HG03520 (cell line): ENCODE data around the gene TUBB4B.
"Not testable (repeated sequence)": the region's sequence is repeated elsewhere in the genome, so short reads cannot be mapped to it uniquely, and the experiment has no call there.

Source experiments
- ATAC-seq: cut with Tn5 transposase; IDR thresholded peaks from one replicate; pipeline ENCODE4 v1.9.1; 2021; ENCODE audit warnings: mild to moderate bottlenecking, moderate library complexity; ENCODE audit not compliant: unreplicated experiment

Gene TUBB4B

DNA sequence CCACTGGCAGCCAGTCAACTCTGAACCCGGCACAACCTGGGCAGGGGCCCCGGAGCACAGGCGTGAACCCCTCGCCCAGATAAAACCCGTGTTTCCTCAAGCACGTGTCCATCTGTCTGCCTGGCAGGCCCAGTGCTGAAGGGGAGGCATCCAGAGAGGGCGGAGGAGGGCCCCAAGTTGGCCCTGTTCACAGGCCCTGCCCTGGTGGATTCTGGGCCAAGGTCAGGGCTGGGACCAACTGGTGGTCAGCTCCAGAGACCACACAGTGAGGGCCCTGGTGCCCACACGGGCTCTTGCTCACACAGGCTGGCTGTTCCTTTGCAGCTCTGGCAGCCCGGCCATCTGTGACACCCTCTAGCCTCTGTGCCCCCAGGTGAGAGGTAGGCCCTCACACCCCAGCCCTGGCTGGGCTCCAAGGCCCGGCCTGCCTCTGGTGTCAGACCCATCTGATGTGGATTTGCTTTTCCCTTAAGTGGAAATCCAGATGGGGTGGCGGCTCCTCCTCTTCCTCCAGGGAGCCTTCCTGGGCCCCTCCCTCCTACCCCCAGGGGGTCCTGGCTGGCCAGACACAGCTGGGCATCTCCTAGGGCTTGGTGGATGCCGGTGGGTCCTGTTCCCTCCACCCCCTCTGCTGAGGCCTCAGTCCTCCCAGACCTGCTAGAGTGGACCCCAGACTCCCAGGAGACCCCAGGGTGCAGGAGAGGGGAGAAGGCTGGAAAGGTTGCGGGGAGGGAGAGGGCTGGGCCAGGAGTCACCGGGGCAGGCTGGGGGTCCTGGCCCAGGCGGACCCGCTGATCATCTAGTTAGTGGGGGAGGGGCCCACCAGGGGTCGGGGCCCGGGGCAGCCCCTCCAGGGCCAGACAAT lies 9.5 kb downstream of the TUBB4B start:
- no peak for ATAC-seq

DNA sequence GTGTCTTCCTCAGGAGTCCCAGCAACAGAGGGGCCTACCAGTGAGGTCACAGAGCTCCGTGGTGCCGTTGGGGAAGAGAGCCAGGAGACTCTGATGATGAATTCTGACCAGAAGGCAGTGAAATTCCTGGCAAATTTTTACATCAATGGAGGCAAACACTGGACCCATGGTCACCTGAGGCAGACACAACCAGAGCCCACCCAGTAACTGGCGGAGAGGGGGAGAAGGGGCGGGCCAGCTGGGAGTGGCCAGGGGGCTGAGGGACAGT lies 10.0 kb downstream of the TUBB4B start, which contains the start of gene STPG3:
Gene STPG3 (plus strand): TSS at position 93 of the 268 bp plus-strand sequence. CDS start 1 bp downstream, at position 94.
- ATAC-seq = no peak

DNA sequence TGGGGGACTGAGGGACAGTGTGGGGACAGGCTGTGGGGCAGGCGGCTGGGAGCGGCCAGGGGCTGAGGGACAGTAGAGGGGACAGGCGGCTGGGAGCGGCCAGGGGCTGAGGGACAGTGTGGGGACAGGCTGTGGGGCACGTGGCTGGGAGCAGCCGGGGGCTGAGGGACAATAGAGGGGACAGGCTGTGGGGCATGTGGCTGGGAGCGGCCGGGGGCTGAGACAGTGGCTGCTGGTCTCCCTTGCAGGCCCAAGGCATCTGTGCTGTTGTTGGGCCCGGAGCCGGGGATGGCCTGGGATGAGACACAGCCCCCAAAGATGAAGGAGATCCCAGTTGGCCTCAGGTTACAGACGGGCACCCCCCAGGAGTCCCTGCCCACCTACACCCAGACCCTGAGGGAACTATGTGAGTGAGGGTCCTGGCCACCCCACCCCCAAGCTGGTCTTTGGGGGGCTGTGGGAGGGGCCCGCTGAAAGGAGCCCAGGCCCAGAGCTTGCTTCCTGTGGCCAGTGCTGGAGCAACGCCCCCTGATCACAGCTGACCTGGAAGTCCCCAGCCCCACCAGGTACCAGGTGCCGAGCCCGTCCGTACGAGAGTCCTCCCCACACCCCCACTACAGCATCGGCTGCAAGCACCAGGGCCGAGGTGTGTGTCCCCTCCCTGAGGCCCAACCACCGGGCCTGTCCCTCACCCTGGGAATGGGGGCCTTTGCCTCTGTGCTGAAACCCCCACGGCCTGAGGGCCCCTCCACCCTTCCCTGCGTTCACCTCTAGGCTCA lies 10.6 kb downstream of the TUBB4B start:
- no peak for ATAC-seq

DNA sequence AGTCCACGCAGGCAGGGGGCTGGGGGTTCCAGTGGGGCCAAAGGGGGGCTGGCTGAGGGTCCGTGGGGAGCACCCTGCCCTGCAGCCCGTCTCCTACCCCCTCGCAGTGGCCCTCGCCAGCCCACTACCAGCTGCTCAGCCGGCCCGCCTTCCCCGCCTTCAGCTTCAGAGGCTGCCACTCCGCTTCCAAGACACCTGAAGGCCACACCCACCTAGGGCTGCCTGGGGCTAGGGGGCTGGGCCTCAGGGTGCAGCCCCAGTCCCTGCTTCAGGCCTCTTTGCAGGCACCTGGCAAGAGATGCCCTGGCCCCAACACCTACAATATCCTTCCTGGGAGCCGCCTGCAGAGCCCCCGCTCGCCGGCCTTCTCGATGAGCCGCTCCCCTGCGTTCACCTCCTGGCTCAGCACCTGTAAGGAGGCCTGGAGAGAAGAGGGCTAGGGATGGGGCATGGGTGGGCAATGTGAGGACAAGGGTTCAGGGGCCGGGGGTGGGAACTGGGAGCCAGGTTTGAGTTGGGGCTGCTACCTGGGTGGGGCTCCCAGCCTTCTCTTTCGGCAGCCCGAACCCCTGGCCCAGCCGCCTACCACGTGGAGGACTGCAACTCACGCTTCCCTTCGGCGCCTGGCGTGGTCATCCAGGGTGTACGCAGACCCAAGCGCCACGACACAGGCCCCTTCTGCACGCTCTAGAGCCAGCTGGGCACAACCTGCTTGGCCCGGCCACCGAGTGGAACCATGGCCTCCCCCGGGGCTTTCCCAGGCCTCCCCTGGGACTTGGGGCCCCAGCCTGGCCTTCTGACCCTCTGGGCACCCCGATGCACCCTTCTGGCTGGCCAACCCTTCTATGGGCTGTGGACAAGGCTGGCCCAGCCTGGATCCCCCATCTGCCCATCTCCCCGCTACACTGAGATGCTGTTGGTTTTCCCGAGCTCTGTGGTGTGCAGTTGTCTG lies 11.7 kb downstream of the TUBB4B start:
- no peak for ATAC-seq

DNA sequence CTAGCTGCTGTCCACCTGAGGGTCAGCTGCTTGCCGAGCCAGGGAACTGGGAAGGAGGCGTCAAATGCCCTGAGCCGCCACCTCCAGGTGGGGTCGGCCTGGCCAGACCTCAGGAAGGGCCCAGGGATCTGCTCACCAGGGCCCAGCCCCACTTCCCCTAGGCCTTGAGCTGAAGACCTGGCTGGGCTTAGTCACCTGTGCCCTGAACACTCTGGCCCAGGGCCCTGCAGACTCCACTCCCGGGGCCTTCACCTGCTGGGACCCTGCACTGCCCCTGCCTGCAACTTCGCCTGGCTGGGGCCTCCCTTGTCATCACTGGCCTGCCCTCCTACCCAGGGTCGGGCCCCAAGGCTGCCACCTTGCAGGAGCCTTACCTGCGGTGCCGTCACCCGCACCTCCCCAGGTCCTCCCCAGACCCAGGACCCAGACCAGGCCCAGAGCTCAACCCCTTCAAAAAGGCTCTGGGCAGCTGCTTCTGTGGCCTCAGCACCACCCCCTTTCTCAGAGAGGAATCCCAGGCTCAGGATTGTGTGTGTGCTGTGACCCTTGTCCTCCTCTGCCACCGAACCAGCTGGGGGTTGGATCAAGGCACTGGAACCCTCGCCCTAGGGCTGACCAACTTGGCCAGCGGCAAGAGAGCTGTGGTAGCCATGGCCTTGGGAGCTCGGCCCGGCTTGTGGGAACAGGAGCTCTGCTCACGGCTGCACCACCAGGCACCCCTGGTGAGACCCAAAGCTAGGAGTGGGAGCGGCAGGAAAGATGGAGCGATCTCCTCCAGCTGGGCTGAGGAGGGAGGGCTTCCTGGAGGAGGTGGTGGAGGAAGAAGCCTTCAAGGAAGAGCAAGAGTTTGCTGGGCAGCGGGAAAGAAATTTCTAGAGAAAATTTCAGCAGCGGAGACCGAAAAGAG lies 12.9 kb downstream of the TUBB4B start:
- no peak for ATAC-seq

DNA sequence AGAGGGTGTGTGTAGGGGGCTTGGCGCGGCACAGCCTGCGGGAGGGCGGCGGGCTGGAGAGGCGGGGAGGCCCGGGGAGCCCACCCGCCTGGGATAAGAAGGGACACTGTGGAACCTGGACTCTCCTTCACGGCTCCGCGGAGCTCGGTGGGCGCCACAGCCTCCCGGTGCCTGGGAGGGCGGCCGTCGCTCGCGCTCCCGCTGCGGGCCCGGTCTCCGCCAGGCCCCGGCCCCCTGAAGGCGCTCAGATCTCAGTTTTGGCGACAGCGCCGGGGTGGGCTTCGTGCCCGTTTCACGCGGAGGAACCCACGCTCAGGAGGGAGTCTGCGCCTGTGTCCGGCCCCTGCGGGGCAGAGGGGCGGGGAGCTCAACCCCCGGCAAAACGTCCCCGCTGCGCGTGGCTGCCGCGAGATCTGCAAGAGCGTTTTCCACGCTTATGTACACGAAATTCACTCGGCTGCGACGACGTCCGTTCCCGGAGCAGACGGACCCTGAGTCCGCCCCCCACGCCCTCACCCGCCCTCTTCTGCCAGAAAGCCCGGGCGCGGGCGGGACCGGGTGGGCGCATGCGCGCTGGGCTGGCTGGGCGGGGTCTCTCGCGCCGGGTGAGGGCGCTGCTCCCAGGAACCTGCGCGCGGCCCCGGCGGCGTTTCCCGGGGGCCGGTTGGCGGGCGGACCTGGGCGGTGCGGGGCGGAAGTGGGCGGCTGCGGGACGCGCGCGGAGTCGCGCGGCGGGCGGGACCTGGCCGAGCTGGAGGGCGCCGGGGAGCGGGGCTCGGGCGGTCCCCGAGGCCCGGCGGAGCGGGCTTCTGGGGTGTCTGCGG lies 13.7 kb downstream of the TUBB4B start, which contains the start of gene NELFB:
Gene NELFB (plus strand): TSS at position 704 of the 824 bp plus-strand sequence.
- ATAC-seq = peak; percentile 64

DNA sequence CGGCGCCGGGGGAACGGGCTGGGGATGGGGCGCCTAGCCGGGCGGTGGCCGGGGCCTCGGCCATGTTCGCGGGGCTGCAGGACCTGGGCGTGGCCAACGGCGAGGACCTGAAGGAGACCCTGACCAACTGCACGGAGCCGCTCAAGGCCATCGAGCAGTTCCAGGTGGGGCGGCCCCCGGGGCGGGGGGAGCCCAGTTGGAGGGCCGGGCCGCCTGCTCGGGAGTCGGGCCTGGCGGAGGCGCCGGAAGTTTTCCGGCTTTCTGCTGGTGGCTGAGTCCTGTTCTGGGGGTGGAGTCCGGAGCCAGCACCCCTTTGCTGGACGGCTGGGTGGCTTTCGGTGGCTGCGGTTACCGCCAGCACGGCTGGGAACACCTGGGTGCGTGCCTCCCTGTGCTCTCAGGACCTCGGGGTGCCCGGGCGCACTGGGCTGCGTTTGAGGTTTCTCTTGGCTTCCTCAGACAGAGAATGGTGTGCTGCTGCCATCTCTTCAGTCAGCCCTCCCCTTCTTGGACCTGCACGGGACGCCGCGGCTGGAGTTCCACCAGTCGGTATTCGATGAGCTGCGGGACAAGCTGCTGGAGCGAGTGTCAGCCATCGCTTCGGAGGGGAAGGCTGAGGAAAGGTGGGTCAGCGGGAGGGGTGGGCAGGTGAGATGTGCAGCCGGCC lies 14.5 kb downstream of the TUBB4B start:
- ATAC-seq = no peak

DNA sequence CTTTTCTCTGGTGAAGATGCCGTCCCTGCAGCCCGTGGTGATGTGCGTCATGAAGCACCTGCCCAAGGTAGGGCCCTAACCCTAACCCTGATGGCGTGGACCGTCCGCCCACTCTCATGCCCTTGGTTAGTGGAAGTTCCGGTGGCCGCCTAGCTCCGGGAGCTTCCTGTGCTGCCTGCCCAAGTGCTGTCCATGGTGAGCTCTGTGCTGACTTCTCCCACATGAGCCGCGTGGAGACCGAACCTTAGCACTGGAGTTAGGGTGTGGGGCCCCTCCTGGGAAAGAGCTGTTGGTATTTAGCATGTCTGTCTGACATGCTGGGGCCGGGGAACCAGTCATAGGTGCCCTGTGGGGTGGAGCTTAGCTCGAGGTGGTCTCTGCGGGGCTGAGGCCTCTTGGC lies 15.3 kb downstream of the TUBB4B start:
- no peak for ATAC-seq

DNA sequence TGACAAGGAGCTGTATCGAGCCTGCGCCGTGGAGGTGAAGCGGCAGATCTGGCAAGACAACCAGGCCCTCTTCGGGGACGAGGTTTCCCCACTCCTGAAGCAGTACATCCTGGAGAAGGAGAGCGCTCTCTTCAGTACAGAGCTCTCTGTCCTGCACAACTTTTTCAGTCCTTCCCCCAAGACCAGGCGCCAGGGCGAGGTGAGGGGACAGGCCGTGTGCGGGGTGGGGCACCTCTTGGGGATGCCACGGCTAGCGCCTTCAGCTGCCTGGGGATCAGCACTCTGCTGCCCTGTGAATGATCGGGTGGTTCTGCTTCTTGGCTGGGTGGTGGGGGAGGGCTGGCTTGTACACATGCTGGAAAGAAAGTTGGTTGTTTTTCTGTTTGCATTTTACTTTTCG lies 15.8 kb downstream of the TUBB4B start:
- ATAC-seq = no peak

DNA sequence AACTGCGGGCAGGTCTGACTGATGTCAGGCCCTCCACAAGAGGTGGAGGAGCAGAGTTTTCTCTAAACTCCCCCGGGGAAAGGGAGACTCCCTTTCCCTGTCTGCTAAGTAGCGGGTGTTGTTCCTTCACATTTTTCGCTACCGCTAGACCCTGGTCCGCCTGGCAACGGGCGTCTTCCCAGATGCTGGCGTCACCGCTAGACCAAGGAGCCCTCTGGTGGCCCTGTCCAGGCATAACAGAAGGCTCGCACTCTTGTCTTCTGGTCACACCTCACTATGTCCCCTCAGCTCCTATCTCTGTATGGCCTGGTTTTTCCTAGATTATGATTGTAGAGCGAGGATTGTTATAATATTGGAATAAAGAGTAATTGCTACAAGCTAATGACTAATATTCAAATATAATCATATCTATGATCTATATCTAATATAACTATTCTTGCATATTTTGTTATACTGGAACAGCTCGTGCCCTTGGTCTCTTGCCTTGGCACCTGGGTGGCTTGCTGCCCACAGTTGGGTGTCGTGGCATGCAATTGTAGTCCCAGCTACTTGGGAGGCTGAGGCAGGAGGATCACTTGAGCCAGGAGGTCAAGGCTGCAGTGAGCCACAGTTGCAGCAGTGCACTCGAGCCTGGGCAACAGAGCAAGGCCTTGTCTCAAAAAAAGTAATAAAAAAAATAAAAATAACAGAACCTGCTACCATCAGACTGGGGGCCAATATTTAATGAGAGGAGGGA lies 21.3 kb downstream of the TUBB4B start:
- not testable (repeated sequence) for ATAC-seq

DNA sequence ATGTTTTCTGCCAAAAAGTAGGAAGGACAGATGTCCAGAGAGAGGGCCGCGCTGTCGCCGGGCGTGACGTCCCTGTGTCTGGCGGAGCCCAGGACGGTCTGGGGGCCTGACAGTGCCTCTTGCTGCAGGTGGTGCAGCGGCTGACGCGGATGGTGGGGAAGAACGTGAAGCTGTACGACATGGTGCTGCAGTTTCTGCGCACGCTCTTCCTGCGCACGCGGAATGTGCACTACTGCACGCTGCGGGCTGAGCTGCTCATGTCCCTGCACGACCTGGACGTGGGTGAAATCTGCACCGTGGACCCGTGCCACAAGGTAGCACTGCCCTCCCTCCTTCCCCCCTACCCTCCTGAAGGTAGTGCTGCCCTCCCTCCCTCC lies 21.8 kb downstream of the TUBB4B start:
- no peak for ATAC-seq

DNA sequence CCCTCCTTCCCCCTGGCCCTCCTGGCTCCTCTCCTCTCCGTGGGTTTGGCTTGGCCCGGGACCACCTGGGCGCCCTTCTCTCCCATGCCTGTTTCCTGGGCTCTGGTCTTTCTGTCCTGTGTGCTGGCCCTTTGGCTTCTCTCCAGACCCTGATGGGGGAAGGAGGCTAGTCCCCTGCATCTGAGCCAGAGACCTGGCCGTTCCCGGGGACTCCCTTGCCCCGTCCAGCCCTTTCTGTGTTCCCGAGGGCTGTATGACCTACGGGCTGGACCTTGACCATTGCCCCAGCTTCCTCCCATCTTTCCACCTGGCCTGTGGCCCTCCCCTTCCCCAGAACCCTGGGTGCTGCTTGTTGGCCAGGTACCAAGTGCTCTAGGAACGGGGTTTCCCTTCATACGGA lies 22.4 kb downstream of the TUBB4B start:
- no peak for ATAC-seq

DNA sequence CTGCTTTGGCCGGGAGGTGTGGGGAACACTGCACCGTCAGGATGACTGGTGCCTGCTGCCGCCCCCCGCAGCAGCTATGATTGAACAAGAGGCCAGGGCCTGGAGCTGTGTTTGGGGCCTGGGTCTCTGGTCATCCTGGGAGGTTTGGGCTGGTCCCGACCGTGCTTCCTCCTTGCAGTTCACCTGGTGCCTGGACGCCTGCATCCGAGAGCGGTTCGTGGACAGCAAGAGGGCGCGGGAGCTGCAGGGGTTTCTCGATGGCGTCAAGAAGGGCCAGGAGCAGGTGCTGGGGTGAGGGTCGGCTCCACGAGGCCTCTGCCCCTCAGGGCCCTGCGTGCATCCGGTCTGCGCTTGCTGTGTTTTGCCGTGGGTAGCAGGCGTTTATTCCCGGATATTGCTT lies 23.0 kb downstream of the TUBB4B start:
- ATAC-seq = no peak

DNA sequence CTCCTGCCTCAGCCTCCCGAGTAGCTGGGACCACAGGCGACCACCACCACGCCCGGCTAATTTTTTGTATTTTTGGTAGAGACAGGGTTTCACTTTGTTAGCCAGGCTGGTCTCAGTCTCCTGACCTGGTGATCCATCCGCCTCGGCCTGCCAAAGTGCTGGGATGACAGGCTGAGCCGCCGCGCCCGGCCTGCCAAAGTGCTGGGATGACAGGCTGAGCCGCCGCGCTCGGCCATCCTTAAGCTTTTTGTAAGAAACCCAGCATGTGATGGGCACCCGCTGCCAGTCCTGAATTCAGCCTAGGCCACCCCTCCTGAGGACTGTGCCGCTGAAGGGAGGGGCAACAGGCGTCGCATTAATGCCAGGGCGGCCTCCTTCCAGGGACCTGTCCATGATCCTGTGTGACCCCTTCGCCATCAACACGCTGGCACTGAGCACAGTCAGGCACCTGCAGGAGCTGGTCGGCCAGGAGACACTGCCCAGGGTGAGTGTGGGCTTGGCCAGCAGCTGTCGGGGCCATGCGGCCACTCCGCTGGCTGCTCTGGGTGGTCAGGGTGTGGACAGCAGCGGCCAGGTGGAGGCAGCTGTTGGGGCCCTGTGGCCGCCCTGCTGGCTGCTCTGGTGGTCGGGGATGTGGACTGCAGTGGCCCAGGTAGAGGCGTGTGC lies 24.5 kb downstream of the TUBB4B start:
- no peak for ATAC-seq

DNA sequence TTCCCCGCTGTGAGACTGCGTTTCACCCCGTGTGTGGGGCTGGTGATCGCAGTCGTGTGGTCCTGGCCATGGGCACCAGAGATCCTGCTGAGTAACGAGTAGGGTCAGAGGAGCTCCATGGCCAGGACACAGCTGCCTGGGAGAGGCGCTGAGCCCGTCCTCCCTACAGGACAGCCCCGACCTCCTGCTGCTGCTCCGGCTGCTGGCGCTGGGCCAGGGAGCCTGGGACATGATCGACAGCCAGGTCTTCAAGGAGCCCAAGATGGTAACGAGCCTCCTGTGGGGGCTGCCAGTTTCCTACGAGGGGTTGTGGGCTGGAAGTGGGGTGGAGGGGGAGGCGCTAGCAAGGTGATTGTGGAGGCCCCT lies 25.1 kb downstream of the TUBB4B start:
- ATAC-seq = no peak

DNA sequence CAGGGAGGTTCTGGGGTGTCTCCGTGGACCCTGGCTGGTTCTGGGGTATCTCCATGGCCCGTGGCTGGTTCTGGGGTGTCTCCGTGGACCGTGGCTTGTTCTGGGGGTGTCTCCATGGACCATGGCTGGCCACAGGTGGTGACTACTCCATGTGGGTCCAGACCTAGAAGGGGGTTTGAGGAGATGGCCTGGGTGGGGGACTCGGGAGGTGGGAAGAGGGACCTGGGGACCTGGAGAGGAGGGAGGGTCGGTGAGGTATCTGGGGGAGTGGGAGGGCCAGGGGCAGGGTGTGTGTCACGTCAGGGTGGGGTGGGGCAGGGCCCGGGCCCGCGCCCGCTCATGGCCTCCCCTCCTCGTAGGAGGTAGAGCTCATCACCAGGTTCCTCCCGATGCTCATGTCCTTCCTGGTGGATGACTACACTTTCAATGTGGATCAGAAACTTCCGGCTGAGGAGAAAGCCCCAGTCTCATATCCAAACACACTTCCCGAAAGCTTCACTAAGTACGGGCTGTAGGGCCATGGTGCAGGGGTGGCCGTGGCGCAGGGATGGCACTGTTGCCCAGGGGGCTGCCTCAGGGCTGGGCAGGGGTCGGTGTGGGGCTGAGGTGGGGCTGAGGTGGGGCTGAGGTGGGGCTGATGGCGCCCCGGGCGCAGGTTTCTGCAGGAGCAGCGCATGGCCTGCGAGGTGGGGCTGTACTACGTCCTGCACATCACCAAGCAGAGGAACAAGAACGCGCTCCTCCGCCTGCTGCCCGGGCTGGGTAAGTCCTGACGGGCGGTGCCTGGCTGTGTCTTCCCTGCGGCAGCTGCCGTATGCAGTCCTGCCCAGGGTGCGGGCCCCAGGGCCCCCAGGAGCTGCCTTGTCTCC lies 25.7 kb downstream of the TUBB4B start:
- ATAC-seq = no peak

DNA sequence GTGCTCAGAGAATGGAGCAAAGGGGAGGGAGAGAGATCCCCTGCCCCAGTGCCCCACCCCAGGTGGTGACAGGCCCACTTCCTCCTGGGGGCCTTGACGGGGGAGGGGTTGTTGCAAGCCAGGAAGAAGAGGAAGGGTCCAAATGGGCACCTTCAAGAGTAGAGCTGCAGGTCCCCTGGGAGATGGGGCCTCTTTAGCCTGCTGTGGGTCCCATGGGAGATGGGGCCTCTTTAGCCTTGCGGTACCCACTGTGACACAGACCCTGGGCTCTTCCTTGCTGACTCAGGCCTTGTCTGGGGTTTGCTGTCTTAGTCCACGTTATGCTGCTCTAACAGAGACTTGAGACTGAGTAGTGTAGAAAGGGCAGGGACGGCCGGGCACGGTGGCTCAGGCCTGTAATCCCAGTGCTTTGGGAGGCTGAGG lies 26.9 kb downstream of the TUBB4B start:
- no peak for ATAC-seq
